HCT116 (cell line): ENCODE data around the gene HAX1. TPM values are rescaled to one million over a fixed set of nuclear protein-coding genes. Genes with fewer than 3 reads are reported as not detected.

Source experiments
- ATAC-seq: fragments of 200-7000 bp; cut with Tn5 transposase; 2 replicates; pipeline ENCODE4 v1.9.1; 2020; ENCODE audit warnings: mild to moderate bottlenecking, moderate library complexity
- BruUV-seq: library from RNA; stranded (reverse); fragments of 400-500 nt; replicated peaks from 2 replicates; lab custom pipeline; 2021; lab: Mats Ljungman, UMichigan
- CTCF ChIA-PET: fragments of 300-600 bp; sonication (Branson Sonifier 250); formaldehyde crosslinking; loops from one replicate; lab custom pipeline; 2021; ENCODE audit warnings: antibody characterized with exemption; lab: Charles Lee
- POLR2A ChIA-PET: fragments of 300-600, 350-600 bp; sonication (Branson Sonifier 250); formaldehyde crosslinking; loops from one replicate; lab custom pipeline; 2021; ENCODE audit warnings: antibody characterized with exemption; lab: Charles Lee
- RAD21 ChIA-PET, 2 experiments: fragments of 300-600 bp; sonication (Branson Sonifier 250); formaldehyde crosslinking; loops; one replicate each; lab custom pipeline; 2023; ENCODE audit warnings: low total read pairs in 2 of 2; ENCODE audit not compliant: uncharacterized antibody in 2 of 2, unreplicated experiment in 2 of 2, low non-redundant PET in 1 of 2; lab: Charles Lee
- DNase-seq: peaks from one replicate; pipeline ENCODE4 v3.0.0-alpha.2; 2010; ENCODE audit warnings: low read depth, low spot score
- H2AFZ ChIP-seq: fragments of 200-600 bp; shearing (Covaris generic), sonication (generic); 2 replicates; pipeline ENCODE4 v1.6.1; 2017; ENCODE audit warnings: low read depth, mixed run types, mixed read lengths, antibody characterized with exemption, low read length; ENCODE audit not compliant: poor library complexity, severe bottlenecking
- H3K27ac ChIP-seq: 2 replicates; pipeline ENCODE4 v1.5.1; 2012; ENCODE audit warnings: low read depth, low read length
- H3K27me3 ChIP-seq: fragments of 200-600 bp; sonication (generic); 2 replicates; pipeline ENCODE4 v1.6.1; 2016; ENCODE audit warnings: mixed run types, low read length, mixed read lengths; ENCODE audit not compliant: insufficient read depth
- H3K36me3 ChIP-seq, 2 experiments: fragments of 200-500 bp in 1 of 2; fragments of 200-600 bp in 1 of 2; sonication (Bioruptor generic) in 1 of 2; sonication (generic) in 1 of 2; 2 replicates each; pipeline versions ENCODE4 v1.5.1 to v1.6.1; 2014 to 2016; ENCODE audit warnings: low read length in 2 of 2, inconsistent platforms in 1 of 2, mixed read lengths in 1 of 2, mixed run types in 1 of 2; ENCODE audit not compliant: insufficient read depth in 2 of 2, control insufficient read depth in 1 of 2
- H3K4me1 ChIP-seq, 2 experiments: fragments of 200-600 bp in 1 of 2; sonication (generic) in 1 of 2; 2 replicates each; pipeline versions ENCODE4 v1.5.1 to v1.6.1; 2012 to 2017; ENCODE audit warnings: low read length in 2 of 2, inconsistent platforms in 1 of 2, mild to moderate bottlenecking in 1 of 2, mixed read lengths in 1 of 2, mixed run types in 1 of 2, moderate library complexity in 1 of 2; ENCODE audit not compliant: insufficient read depth in 2 of 2, control insufficient read depth in 1 of 2
- H3K4me2 ChIP-seq: fragments of 200-600 bp; sonication (generic); 2 replicates; pipeline ENCODE4 v1.6.1; 2017; ENCODE audit warnings: mixed run types, low read length, mixed read lengths
- H3K4me3 ChIP-seq, 2 experiments: fragments of 200-600 bp in 1 of 2; sonication (generic) in 1 of 2; replicated peaks in 1 of 2; 2 replicates each; pipeline ENCODE4 v1.5.1; 2011 to 2016; ENCODE audit warnings: low read length in 2 of 2, control low read depth in 1 of 2, low read depth in 1 of 2, mild to moderate bottlenecking in 1 of 2, mixed read lengths in 1 of 2, mixed run types in 1 of 2
- H3K79me2 ChIP-seq: fragments of 200-600 bp; sonication (generic); 2 replicates; pipeline ENCODE4 v1.6.1; 2017; ENCODE audit warnings: mild to moderate bottlenecking, mixed run types, low read length, moderate library complexity, mixed read lengths; ENCODE audit not compliant: insufficient read depth
- H3K9ac ChIP-seq: fragments of 200-600 bp; sonication (generic); 2 replicates; pipeline ENCODE4 v1.6.1; 2016; ENCODE audit warnings: low read length, mixed read lengths
- H3K9me2 ChIP-seq: fragments of 200-600 bp; sonication (generic), shearing (Covaris generic); 2 replicates; pipeline ENCODE4 v1.6.1; 2017; ENCODE audit warnings: mixed run types, mild to moderate bottlenecking, moderate library complexity; ENCODE audit not compliant: insufficient read depth
- H3K9me3 ChIP-seq, 2 experiments: fragments of 200-500 bp in 1 of 2; fragments of 200-600 bp in 1 of 2; sonication (Bioruptor generic) in 1 of 2; sonication (generic) in 1 of 2; 2 replicates each; pipeline ENCODE4 v1.6.1; 2014 to 2017; ENCODE audit warnings: low read length in 2 of 2, mixed read lengths in 2 of 2, inconsistent platforms in 1 of 2, low read depth in 1 of 2, mild to moderate bottlenecking in 1 of 2, mixed run types in 1 of 2, moderate library complexity in 1 of 2; ENCODE audit not compliant: control insufficient read depth in 1 of 2, insufficient read depth in 1 of 2
- H4K20me1 ChIP-seq: fragments of 200-600 bp; sonication (generic), shearing (Covaris generic); 2 replicates; pipeline ENCODE4 v1.6.1; 2017; ENCODE audit warnings: mixed run types, mild to moderate bottlenecking, moderate library complexity; ENCODE audit not compliant: insufficient read depth
- CEBPB ChIP-seq: IDR thresholded peaks from 2 replicates; pipeline ENCODE4 v1.6.1; 2012; ENCODE audit warnings: low read depth
- ELF1 ChIP-seq: IDR thresholded peaks from 2 replicates; pipeline ENCODE4 v1.6.1; 2012; ENCODE audit warnings: low read depth, borderline replicate concordance
- EZH2 ChIP-seq: fragments of 200-600 bp; sonication (generic); IDR thresholded peaks from 2 replicates; pipeline ENCODE4 v1.6.1; 2017; ENCODE audit warnings: antibody characterized with exemption, mixed run types
- RAD21 ChIP-seq: IDR thresholded peaks from 2 replicates; pipeline ENCODE4 v1.6.1; 2012; ENCODE audit warnings: low read depth, mild to moderate bottlenecking
- SIN3A ChIP-seq: IDR thresholded peaks from 2 replicates; pipeline ENCODE4 v1.6.1; 2012; ENCODE audit warnings: low read depth
- ZNF274 ChIP-seq: fragments of 200-500 bp; sonication (Bioruptor generic); IDR thresholded peaks from 2 replicates; pipeline ENCODE4 v1.6.1; 2014; ENCODE audit warnings: mild to moderate bottlenecking, low read depth, low read length, inconsistent platforms
- intact Hi-C: fragments of 100-400 bp; cut with micrococcal nuclease; formaldehyde crosslinking; loops from 2 replicates; pipeline ENCODE4 v1.10.0; 2022
- total RNA-seq: library from RNA; stranded (reverse); gene quantifications from one replicate; pipeline ENCODE4 v1.2.1, GENCODE V29; 2021; ENCODE audit not compliant: unreplicated experiment

Gene HAX1
- total RNA-seq, 1 experiment from 2014 or later = 93.6 TPM

DNA sequence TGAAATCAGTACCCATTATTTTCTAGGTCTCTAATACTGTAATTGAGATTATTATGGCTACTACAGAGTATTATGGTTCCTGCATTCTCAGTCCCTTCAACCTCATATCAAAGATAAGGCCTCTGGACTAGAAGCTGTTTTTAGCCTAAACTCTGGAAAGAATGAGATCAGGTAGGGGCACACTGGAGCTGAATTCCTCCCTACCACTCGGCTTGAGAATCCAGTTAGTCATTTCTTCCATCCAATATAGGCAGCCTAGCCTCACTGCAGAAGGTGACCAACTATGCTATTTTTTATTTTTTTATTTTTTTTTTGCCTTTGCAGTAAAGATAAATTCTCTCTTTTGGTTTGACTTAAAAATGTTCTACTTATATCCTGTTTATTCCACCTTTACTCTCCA, 8.0 kb upstream of the HAX1 start:
- no peak overlapping the region for H3K9ac ChIP-seq
- no peak for DNase-seq
- no peak overlapping the region for H2AFZ ChIP-seq
- peaks cover 14% of the 10 kb centered on the region; the same call in 1 of the 2 replicates for H3K79me2 ChIP-seq
- no TSS peak for BruUV-seq
- POLR2A ChIA-PET = no interaction called here
- H3K9me2 ChIP-seq = no peaks in the 10 kb centered on the region
- H3K27ac ChIP-seq = no peak overlapping the region
- intact Hi-C loops = loop anchor here (5.0 kb wide), 1 partner anchor 37 kb away; no protein-coding TSS in a partner anchor
- H3K36me3 ChIP-seq = peaks cover 48 to 59% of the 10 kb centered on the region in 2 experiments
- TF ChIP-seq CEBPB = no peak
- no peak for TF ChIP-seq SIN3A
- TF ChIP-seq RAD21 = no peak
- TF ChIP-seq EZH2 = no peak
- TF ChIP-seq ZNF274 = no peak
- H3K4me3 ChIP-seq = no peak overlapping the region
- RAD21 ChIA-PET = no interaction called here
- CTCF ChIA-PET = interaction anchor here (1.0 kb wide), 1 partner anchor 65 kb away, joined by 3 read pairs; no protein-coding TSS in a partner anchor
- H3K27me3 ChIP-seq = no peaks in the 10 kb centered on the region
- peaks cover 3% of the 10 kb centered on the region; the same call in 1 of the 2 replicates for H4K20me1 ChIP-seq
- ATAC-seq = no peak
- H3K4me2 ChIP-seq = no peak overlapping the region
- no peaks in the 10 kb centered on the region for H3K9me3 ChIP-seq
- H3K4me1 ChIP-seq = no peaks in the 10 kb centered on the region

DNA sequence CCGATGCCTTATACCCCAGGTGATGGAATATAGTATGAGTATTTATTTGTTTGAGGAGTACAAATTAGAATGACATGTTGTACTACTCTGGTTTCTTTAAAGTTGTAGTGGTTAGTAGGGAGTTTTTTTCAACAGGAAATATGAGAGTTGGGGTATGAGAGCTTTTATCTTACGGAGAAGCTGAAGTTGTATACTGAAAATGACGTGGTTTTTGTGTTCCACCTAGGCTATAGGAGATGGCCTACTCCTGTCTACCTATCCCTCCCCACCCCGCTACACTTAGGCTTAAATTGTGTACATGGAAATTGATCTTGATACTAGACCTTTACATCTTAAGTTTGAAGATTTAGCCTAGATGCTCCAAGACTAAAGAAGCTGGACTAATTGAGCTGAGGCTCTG, 6.8 kb upstream of the HAX1 start:
- no peak overlapping the region for H2AFZ ChIP-seq
- ChIA-PET RAD21 (no interaction called here), POLR2A (no interaction called here), CTCF (no interaction called here)
- no peak overlapping the region for H3K27ac ChIP-seq
- H4K20me1 ChIP-seq = no peaks in the 10 kb centered on the region
- peaks cover 7% of the 10 kb centered on the region; the same call in 1 of the 2 replicates for H3K79me2 ChIP-seq
- peaks cover 44 to 53% of the 10 kb centered on the region in 2 experiments for H3K36me3 ChIP-seq
- DNase-seq = no peak
- no peak for ATAC-seq
- no peaks in the 10 kb centered on the region for H3K9me2 ChIP-seq
- intact Hi-C loops = no loop called here
- no peaks in the 10 kb centered on the region for H3K27me3 ChIP-seq
- no peak overlapping the region for H3K4me2 ChIP-seq
- no peaks in the 10 kb centered on the region for H3K9me3 ChIP-seq
- no TSS peak for BruUV-seq
- no peak overlapping the region for H3K9ac ChIP-seq
- no peak overlapping the region for H3K4me3 ChIP-seq
- no peak for TF ChIP-seq ELF1
- no peaks in the 10 kb centered on the region for H3K4me1 ChIP-seq
